Stomach (tissue), 4 donors: ENCODE results near the gene BIRC6.

ENCODE experiments used
- EP300 ChIP-seq: sonication (generic); formaldehyde crosslinking; IDR thresholded peaks from one replicate; pipeline ENCODE4 v1.6.1; 2017; ENCODE audit warnings: antibody characterized with exemption
- TF ChIP-seq, protein P1 (sequence below), 7 experiments: fragments of 450-650 bp in 4 of 7; fragments of 200-600 bp in 3 of 7; sonication (generic) in 3 of 7; IDR thresholded peaks; one replicate each; pipeline ENCODE4 v1.5.1; 2016 to 2019; ENCODE audit warnings: antibody characterized with exemption in 7 of 7, control low read depth in 2 of 7, mild to moderate bottlenecking in 1 of 7

DNA sequence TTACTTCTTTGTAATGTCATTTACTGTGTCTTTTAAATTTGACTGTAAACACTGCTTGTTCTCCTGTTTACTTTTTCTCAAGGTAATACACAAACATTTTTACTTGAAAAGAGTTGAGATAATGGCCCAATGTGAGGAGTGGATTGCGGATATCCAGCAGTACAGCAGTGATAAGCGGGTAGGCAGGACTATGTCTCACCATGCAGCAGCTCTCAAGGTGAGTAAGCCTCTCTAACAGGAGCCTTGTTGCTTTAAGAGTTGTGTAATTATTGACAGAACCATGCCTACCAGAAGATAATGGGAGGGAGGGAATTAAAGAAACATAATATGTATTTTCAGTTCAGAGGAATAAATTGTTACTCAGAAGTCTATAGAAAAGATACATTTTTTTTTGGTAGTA lies 254.5 kb downstream of the BIRC6 start:
- TF ChIP-seq, protein P1, sequence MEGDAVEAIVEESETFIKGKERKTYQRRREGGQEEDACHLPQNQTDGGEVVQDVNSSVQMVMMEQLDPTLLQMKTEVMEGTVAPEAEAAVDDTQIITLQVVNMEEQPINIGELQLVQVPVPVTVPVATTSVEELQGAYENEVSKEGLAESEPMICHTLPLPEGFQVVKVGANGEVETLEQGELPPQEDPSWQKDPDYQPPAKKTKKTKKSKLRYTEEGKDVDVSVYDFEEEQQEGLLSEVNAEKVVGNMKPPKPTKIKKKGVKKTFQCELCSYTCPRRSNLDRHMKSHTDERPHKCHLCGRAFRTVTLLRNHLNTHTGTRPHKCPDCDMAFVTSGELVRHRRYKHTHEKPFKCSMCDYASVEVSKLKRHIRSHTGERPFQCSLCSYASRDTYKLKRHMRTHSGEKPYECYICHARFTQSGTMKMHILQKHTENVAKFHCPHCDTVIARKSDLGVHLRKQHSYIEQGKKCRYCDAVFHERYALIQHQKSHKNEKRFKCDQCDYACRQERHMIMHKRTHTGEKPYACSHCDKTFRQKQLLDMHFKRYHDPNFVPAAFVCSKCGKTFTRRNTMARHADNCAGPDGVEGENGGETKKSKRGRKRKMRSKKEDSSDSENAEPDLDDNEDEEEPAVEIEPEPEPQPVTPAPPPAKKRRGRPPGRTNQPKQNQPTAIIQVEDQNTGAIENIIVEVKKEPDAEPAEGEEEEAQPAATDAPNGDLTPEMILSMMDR (IDR thresholded peaks at IDR 0.05) = no peak
- TF ChIP-seq EP300 = no peak
